Fibroblast of pulmonary artery (primary cell): ENCODE data around the gene DCBLD2.

Source experiments
- DNase-seq: peaks from one replicate; pipeline ENCODE4 v3.0.0-alpha.2; 2010; ENCODE audit warnings: low read depth
- H3K4me3 ChIP-seq: replicated peaks from 2 replicates; pipeline ENCODE4 v1.5.1; 2011; ENCODE audit warnings: low read depth, mild to moderate bottlenecking, control low read depth, low read length, moderate library complexity
- CTCF ChIP-seq: IDR thresholded peaks from 2 replicates; pipeline ENCODE4 v1.5.1; 2011; ENCODE audit warnings: mild to moderate bottlenecking, control low read depth, low read length, inconsistent platforms; ENCODE audit errors: missing control alignments

DCBLD2 gene

GRCh38 chr3:98892263-98892662, 9.2 kb downstream of the DCBLD2 start:
- no peak for DNase-seq
- no peak overlapping the region for H3K4me3 ChIP-seq
- TF ChIP-seq CTCF = no peak

- H3K4me3 ChIP-seq = no peak overlapping the region
- DNase-seq = no peak
- TF ChIP-seq CTCF = no peak
Observed at GRCh38 chr3:98890965-98891910, 10.3 kb downstream of the DCBLD2 start.

- DNase-seq = no peak
- TF ChIP-seq CTCF = no peak
- no peak overlapping the region for H3K4me3 ChIP-seq
Observed at GRCh38 chr3:98890181-98890835, 11.2 kb downstream of the DCBLD2 start.

- no peak for TF ChIP-seq CTCF
- no peak overlapping the region for H3K4me3 ChIP-seq
Observed at GRCh38 chr3:98887684-98888083, 13.8 kb downstream of the DCBLD2 start.

GRCh38 chr3:98886525-98886924, 15.0 kb downstream of the DCBLD2 start:
- no peak overlapping the region for H3K4me3 ChIP-seq
- no peak for DNase-seq
- no peak for TF ChIP-seq CTCF

More at GRCh38 chr3:98887684-98888083, 13.8 kb downstream of the DCBLD2 start:
- no peak for DNase-seq

DNA sequence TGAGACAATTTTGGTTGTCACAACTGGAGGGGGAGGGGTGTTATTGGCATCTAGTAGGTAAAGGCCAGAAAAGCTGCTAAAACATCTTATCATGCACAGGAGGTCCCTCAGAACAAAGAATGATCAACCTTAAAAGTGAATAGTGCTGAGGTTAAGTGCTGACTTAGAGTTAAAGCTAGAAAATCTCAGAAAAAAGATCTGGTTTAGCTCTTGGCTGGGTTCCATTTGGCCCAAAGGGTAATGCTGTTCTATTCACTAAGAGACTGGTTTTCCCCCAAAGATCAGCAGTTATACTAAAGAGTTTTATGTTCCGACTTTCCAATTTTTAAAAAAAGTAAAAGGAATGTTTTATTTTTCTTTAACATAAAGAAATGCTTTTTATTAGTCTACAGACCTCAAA, 15.6 kb downstream of the DCBLD2 start:
- TF ChIP-seq CTCF = no peak
- H3K4me3 ChIP-seq = no peak overlapping the region
- no peak for DNase-seq
